H9 (cell line): Measurements from ENCODE around the gene MINDY2. TPM values are rescaled to one million over a fixed set of nuclear protein-coding genes. Genes with fewer than 3 reads are reported as not detected.

ENCODE experiments used
- DNase-seq: peaks from one replicate; pipeline ENCODE4 v3.0.0-alpha.2; 2017
- H2AFZ ChIP-seq: one replicate; pipeline ENCODE4 v1.6.1; 2013; ENCODE audit warnings: mild to moderate bottlenecking, low read length, control low read depth, moderate library complexity
- H2AK5ac ChIP-seq: 2 replicates; pipeline ENCODE4 v1.6.1; 2013; ENCODE audit warnings: low read length, control low read depth, mixed read lengths; ENCODE audit not compliant: insufficient read length
- H2BK120ac ChIP-seq: one replicate; pipeline ENCODE4 v1.6.1; 2013; ENCODE audit warnings: low read depth, mild to moderate bottlenecking, low read length, control low read depth, inconsistent platforms; ENCODE audit not compliant: poor library complexity, severe bottlenecking
- H2BK12ac ChIP-seq: 2 replicates; pipeline ENCODE4 v1.6.1; 2013; ENCODE audit warnings: low read length, control low read depth, mixed read lengths, low read depth; ENCODE audit not compliant: insufficient read length
- H2BK15ac ChIP-seq: 2 replicates; pipeline ENCODE4 v1.6.1; 2013; ENCODE audit warnings: low read depth, low read length, control low read depth
- H2BK20ac ChIP-seq: one replicate; pipeline ENCODE4 v1.6.1; 2013; ENCODE audit warnings: low read depth, mild to moderate bottlenecking, low read length, control low read depth, inconsistent platforms; ENCODE audit not compliant: poor library complexity, severe bottlenecking
- H2BK5ac ChIP-seq: 2 replicates; pipeline ENCODE4 v1.6.1; 2013; ENCODE audit warnings: low read length, control low read depth, mixed read lengths; ENCODE audit not compliant: insufficient read length
- H3K14ac ChIP-seq: 2 replicates; pipeline ENCODE4 v1.6.1; 2013; ENCODE audit warnings: low read length, control low read depth; ENCODE audit not compliant: insufficient read depth
- H3K18ac ChIP-seq: 2 replicates; pipeline ENCODE4 v1.6.1; 2013; ENCODE audit warnings: low read depth, mild to moderate bottlenecking, mixed read lengths, low read length, control low read depth; ENCODE audit not compliant: insufficient read length
- H3K23ac ChIP-seq: 2 replicates; pipeline ENCODE4 v1.6.1; 2013; ENCODE audit warnings: low read length, control low read depth, mixed read lengths, low read depth; ENCODE audit not compliant: insufficient read length
- H3K23me2 ChIP-seq: 2 replicates; pipeline ENCODE4 v1.6.1; 2013; ENCODE audit warnings: low read depth, mild to moderate bottlenecking, mixed read lengths, low read length, control low read depth; ENCODE audit not compliant: insufficient read length, poor library complexity, severe bottlenecking
- H3K27ac ChIP-seq: 2 replicates; pipeline ENCODE4 v1.5.1; 2013; ENCODE audit warnings: low read length, control low read depth, mixed read lengths, low read depth; ENCODE audit not compliant: insufficient read length
- H3K27me3 ChIP-seq: 2 replicates; pipeline ENCODE4 v1.6.1; 2013; ENCODE audit warnings: low read length, control low read depth, inconsistent platforms; ENCODE audit not compliant: insufficient read depth
- H3K4ac ChIP-seq: 2 replicates; pipeline ENCODE4 v1.6.1; 2013; ENCODE audit warnings: low read depth, mild to moderate bottlenecking, control low read depth, inconsistent platforms, low read length, moderate library complexity
- H3K4me1 ChIP-seq: 2 replicates; pipeline ENCODE4 v1.6.1; 2013; ENCODE audit warnings: low read length, control low read depth, inconsistent platforms; ENCODE audit not compliant: insufficient read depth
- H3K4me2 ChIP-seq: 2 replicates; pipeline ENCODE4 v1.6.1; 2013; ENCODE audit warnings: low read length, control low read depth, mixed read lengths; ENCODE audit not compliant: insufficient read length, insufficient read depth
- H3K56ac ChIP-seq: 2 replicates; pipeline ENCODE4 v1.6.1; 2013; ENCODE audit warnings: low read depth, mild to moderate bottlenecking, mixed read lengths, low read length, control low read depth; ENCODE audit not compliant: insufficient read length
- H3K79me1 ChIP-seq: 2 replicates; pipeline ENCODE4 v1.6.1; 2013; ENCODE audit warnings: low read depth, mild to moderate bottlenecking, moderate library complexity, low read length, control low read depth, inconsistent platforms; ENCODE audit not compliant: insufficient read depth, poor library complexity, severe bottlenecking
- H3K79me2 ChIP-seq: 2 replicates; pipeline ENCODE4 v1.6.1; 2013; ENCODE audit warnings: low read length, control low read depth, inconsistent platforms; ENCODE audit not compliant: insufficient read depth
- H3K9ac ChIP-seq: 2 replicates; pipeline ENCODE4 v1.6.1; 2013; ENCODE audit warnings: low read length, control low read depth, mixed read lengths; ENCODE audit not compliant: insufficient read length; ENCODE audit errors: extremely low read depth
- H3K9me3 ChIP-seq: one replicate; pipeline ENCODE4 v1.6.1; 2013; ENCODE audit warnings: low read depth, low read length, inconsistent platforms; ENCODE audit not compliant: control insufficient read depth
- H3T11ph ChIP-seq: one replicate; pipeline ENCODE4 v1.6.1; 2013; ENCODE audit warnings: mild to moderate bottlenecking, low read length, control low read depth, inconsistent platforms
- H4K20me1 ChIP-seq: one replicate; pipeline ENCODE4 v1.6.1; 2013; ENCODE audit not compliant: control insufficient read depth, insufficient read length, insufficient read depth
- H4K5ac ChIP-seq: 2 replicates; pipeline ENCODE4 v1.6.1; 2013; ENCODE audit warnings: low read depth, mild to moderate bottlenecking, mixed read lengths, low read length, control low read depth; ENCODE audit not compliant: insufficient read length
- H4K8ac ChIP-seq: replicated peaks from 2 replicates; pipeline ENCODE4 v1.6.1; 2013; ENCODE audit warnings: low read length, control low read depth, mixed read lengths, low read depth; ENCODE audit not compliant: insufficient read length
- H4K91ac ChIP-seq: 2 replicates; pipeline ENCODE4 v1.6.1; 2013; ENCODE audit warnings: low read depth, mild to moderate bottlenecking, moderate library complexity, mixed read lengths, low read length, control low read depth; ENCODE audit not compliant: insufficient read length
- H3K27ac Mint-ChIP-seq, 3 experiments: 2 replicates in 2 of 3; 3 replicates in 1 of 3; pipeline ENCODE4 v1.8.0; 2020 to 2021; ENCODE audit warnings: mixed read lengths in 3 of 3, mild to moderate bottlenecking in 1 of 3, moderate library complexity in 1 of 3
- H3K27me3 Mint-ChIP-seq: 2 replicates; pipeline ENCODE4 v1.8.0; 2021; ENCODE audit warnings: low read depth, mild to moderate bottlenecking, moderate library complexity, mixed read lengths
- H3K36me3 Mint-ChIP-seq, 3 experiments: 2 replicates in 2 of 3; 3 replicates in 1 of 3; pipeline ENCODE4 v1.8.0; 2020 to 2021; ENCODE audit warnings: low read depth in 3 of 3, mixed read lengths in 3 of 3; ENCODE audit not compliant: insufficient read depth in 1 of 3
- H3K4me1 Mint-ChIP-seq, 2 experiments: 2 replicates each; pipeline ENCODE4 v1.8.0; 2020; ENCODE audit warnings: mixed read lengths in 2 of 2
- H3K4me3 Mint-ChIP-seq, 2 experiments: 2 replicates in 1 of 2; 3 replicates in 1 of 2; pipeline ENCODE4 v1.8.0; 2020 to 2021; ENCODE audit warnings: mild to moderate bottlenecking in 2 of 2, mixed read lengths in 2 of 2, moderate library complexity in 1 of 2
- H3K9me3 Mint-ChIP-seq, 2 experiments: 2 replicates in 1 of 2; 3 replicates in 1 of 2; pipeline ENCODE4 v1.8.0; 2020; ENCODE audit warnings: mild to moderate bottlenecking in 2 of 2, mixed read lengths in 2 of 2, moderate library complexity in 1 of 2
- WGBS: extraction: QIAGEN DNeasy Blood & Tissue Kit; methylation state at CpG from one replicate; pipeline ENCODE4 v1.1.7; 2013; ENCODE audit warnings: missing lambda C conversion rate, low lambda C conversion rate, mixed read lengths; ENCODE audit not compliant: insufficient read length; ENCODE audit errors: extremely low coverage; 5-methylcytosine and 5-hydroxymethylcytosine counted together
- total RNA-seq: library from RNA; stranded (reverse); gene quantifications from 2 replicates; pipeline ENCODE4 v1.2.1, GENCODE V29; 2021
- TF ChIP-seq, protein P1 (sequence below): fragments of 200-600 bp; sonication (generic); conservative IDR thresholded peaks from 3 replicates; pipeline ENCODE4 v1.8.0; 2021; ENCODE audit warnings: antibody characterized with exemption, mild to moderate bottlenecking

The MINDY2 gene
- total RNA-seq, 1 experiment from 2014 or later = 32.3 TPM

DNA sequence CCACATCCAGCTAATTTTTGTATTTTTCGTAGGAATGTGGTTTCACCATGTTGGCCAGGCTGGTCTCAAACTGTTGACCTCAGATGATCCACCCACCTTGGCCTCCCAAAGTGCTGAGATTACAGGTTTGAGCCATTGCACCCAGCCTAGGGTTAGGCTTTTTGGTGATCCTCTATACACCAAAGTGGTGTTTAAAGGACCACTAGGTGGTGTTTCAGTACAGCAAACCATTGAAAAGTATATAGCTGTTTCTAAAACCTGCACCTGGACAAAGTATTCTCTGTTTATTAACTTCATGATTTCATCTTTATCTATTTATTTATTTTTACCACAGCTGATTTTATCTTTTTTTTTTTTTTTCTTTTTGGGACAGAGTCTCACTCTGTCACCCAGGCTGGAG, 68.4 kb downstream of the MINDY2 start:
- Histone ChIP-seq H2AK5ac (no peak overlapping the region), H3K4ac (no peak overlapping the region), H2BK120ac (no peak overlapping the region), H3K79me2 (no peaks in the 10 kb centered on the region), H2BK20ac (no peak overlapping the region), H3K14ac (no peak overlapping the region), H4K91ac (no peak overlapping the region), H3K23ac (no peak overlapping the region), H3K4me1 (no peaks in the 10 kb centered on the region), H3K23me2 (no peaks in the 10 kb centered on the region), H3K79me1 (no peaks in the 10 kb centered on the region), H3K27me3 (no peaks in the 10 kb centered on the region), H3K27ac (no peak overlapping the region), H3K4me2 (no peak overlapping the region), H2BK5ac (no peak overlapping the region), H3T11ph (no peak overlapping the region), H4K8ac (no peak overlapping the region), H2AFZ (no peak overlapping the region), H4K5ac (no peak overlapping the region), H3K9ac (no peak overlapping the region), H3K56ac (no peak overlapping the region), H3K9me3 (no peaks in the 10 kb centered on the region), H4K20me1 (no peaks in the 10 kb centered on the region), H2BK12ac (no peak overlapping the region), H3K18ac (no peak overlapping the region), H2BK15ac (no peak overlapping the region)
- Mint-ChIP-seq H3K4me1 (peaks cover 10 to 16% of the 10 kb centered on the region in 2 experiments), H3K27ac (no peak overlapping the region), H3K36me3 (no peaks in the 10 kb centered on the region; a peak in 3 of 7 replicates), H3K4me3 (no peak overlapping the region), H3K9me3 (no peaks in the 10 kb centered on the region), H3K27me3 (no peaks in the 10 kb centered on the region)
- TF ChIP-seq, protein P1, sequence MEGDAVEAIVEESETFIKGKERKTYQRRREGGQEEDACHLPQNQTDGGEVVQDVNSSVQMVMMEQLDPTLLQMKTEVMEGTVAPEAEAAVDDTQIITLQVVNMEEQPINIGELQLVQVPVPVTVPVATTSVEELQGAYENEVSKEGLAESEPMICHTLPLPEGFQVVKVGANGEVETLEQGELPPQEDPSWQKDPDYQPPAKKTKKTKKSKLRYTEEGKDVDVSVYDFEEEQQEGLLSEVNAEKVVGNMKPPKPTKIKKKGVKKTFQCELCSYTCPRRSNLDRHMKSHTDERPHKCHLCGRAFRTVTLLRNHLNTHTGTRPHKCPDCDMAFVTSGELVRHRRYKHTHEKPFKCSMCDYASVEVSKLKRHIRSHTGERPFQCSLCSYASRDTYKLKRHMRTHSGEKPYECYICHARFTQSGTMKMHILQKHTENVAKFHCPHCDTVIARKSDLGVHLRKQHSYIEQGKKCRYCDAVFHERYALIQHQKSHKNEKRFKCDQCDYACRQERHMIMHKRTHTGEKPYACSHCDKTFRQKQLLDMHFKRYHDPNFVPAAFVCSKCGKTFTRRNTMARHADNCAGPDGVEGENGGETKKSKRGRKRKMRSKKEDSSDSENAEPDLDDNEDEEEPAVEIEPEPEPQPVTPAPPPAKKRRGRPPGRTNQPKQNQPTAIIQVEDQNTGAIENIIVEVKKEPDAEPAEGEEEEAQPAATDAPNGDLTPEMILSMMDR = peak; percentile 68
- no CpG with 5 or more reads among the region's 1 CpG for WGBS
- DNase-seq = no peak
